OCI-LY7 (cell line): ENCODE data around the gene SMYD3. TPM values are rescaled to one million over a fixed set of nuclear protein-coding genes. Genes with fewer than 3 reads are reported as not detected.
"Not testable (repeated sequence)": the region's sequence is repeated elsewhere in the genome, so short reads cannot be mapped to it uniquely, and the experiment has no call there.

Experiments used
- BruUV-seq: library from RNA; stranded (reverse); fragments of 400-500 nt; replicated peaks from 2 replicates; lab custom pipeline; 2021; lab: Mats Ljungman, UMichigan
- CTCF ChIA-PET: fragments of 300-600 bp; sonication (Branson Sonifier 250); formaldehyde crosslinking; loops from one replicate; lab custom pipeline; 2022; ENCODE audit warnings: antibody characterized with exemption; ENCODE audit not compliant: unreplicated experiment; lab: Charles Lee
- POLR2A ChIA-PET: fragments of 300-600 bp; sonication (Branson Sonifier 250); formaldehyde crosslinking; loops from one replicate; lab custom pipeline; 2022; ENCODE audit warnings: antibody characterized with exemption; lab: Charles Lee
- DNase-seq: peaks from one replicate; pipeline ENCODE4 v3.0.0-alpha.2; 2015; ENCODE audit warnings: low spot score
- H2AFZ ChIP-seq: fragments of 200-600 bp; sonication (generic), shearing (Covaris generic); 2 replicates; pipeline ENCODE4 v1.6.1; 2014; ENCODE audit warnings: mild to moderate bottlenecking, antibody characterized with exemption, low read length, moderate library complexity
- H3K27ac ChIP-seq: fragments of 200-600 bp; sonication (generic); 2 replicates; pipeline ENCODE4 v1.5.1; 2014; ENCODE audit warnings: mixed run types, low read depth, mild to moderate bottlenecking, moderate library complexity, low read length, inconsistent platforms; ENCODE audit not compliant: poor library complexity, severe bottlenecking
- H3K36me3 ChIP-seq: fragments of 200-600 bp; sonication (generic); 2 replicates; pipeline ENCODE4 v1.6.1; 2014; ENCODE audit warnings: mild to moderate bottlenecking, antibody characterized with exemption, low read length, moderate library complexity, mixed read lengths; ENCODE audit not compliant: insufficient read depth
- H3K4me1 ChIP-seq: fragments of 200-600 bp; sonication (generic); 2 replicates; pipeline ENCODE4 v1.5.1; 2014; ENCODE audit warnings: mild to moderate bottlenecking, low read length; ENCODE audit not compliant: insufficient read depth, poor library complexity, severe bottlenecking
- H3K4me2 ChIP-seq: fragments of 200-600 bp; sonication (generic); 2 replicates; pipeline ENCODE4 v1.6.1; 2014; ENCODE audit warnings: mild to moderate bottlenecking, low read length
- H3K4me3 ChIP-seq: fragments of 200-600 bp; sonication (generic); 2 replicates; pipeline ENCODE4 v1.5.1; 2014; ENCODE audit warnings: mild to moderate bottlenecking, low read depth, low read length; ENCODE audit not compliant: poor library complexity, severe bottlenecking
- H3K79me2 ChIP-seq: fragments of 200-600 bp; sonication (generic); 2 replicates; pipeline ENCODE4 v1.6.1; 2016; ENCODE audit warnings: low read depth, mild to moderate bottlenecking, low read length, moderate library complexity, mixed read lengths; ENCODE audit not compliant: insufficient read depth
- H3K9me2 ChIP-seq: fragments of 200-600 bp; sonication (generic); 2 replicates; pipeline ENCODE4 v1.6.1; 2016; ENCODE audit warnings: mild to moderate bottlenecking, low read length, mixed read lengths; ENCODE audit not compliant: insufficient read depth
- H3K9me3 ChIP-seq: fragments of 200-600 bp; sonication (generic); 2 replicates; pipeline ENCODE4 v1.6.1; 2014; ENCODE audit warnings: mild to moderate bottlenecking, mixed run types, low read length, mixed read lengths
- H4K20me1 ChIP-seq: fragments of 200-600 bp; sonication (generic); 2 replicates; pipeline ENCODE4 v1.6.1; 2014; ENCODE audit warnings: mild to moderate bottlenecking, antibody characterized with exemption, low read length, moderate library complexity, mixed read lengths; ENCODE audit not compliant: insufficient read depth
- EZH2phosphoT487 ChIP-seq: fragments of 200-600 bp; sonication (generic); IDR thresholded peaks from 2 replicates; pipeline ENCODE4 v1.6.1; 2018; ENCODE audit warnings: low read depth, borderline replicate concordance, mild to moderate bottlenecking, mixed run types, antibody characterized with exemption, low read length, moderate library complexity, mixed read lengths
- intact Hi-C: fragments of 100-400 bp; cut with micrococcal nuclease; formaldehyde crosslinking; loops from one replicate; pipeline ENCODE4 v1.10.0; 2022; ENCODE audit not compliant: unreplicated experiment
- total RNA-seq, 2 experiments: library from RNA; depleted of rRNA in 1 of 2; stranded (reverse); fragments of >200 nt in 1 of 2; shearing (Covaris generic) in 1 of 2; gene quantifications; 2 replicates each; pipeline ENCODE4 v1.2.3, GENCODE V29; 2014 to 2022
- TF ChIP-seq, protein P1 (sequence below): fragments of 200-600 bp; sonication (generic); conservative IDR thresholded peaks from 2 replicates; pipeline ENCODE4 v1.5.1; 2014; ENCODE audit warnings: mild to moderate bottlenecking, antibody characterized with exemption, low read length, moderate library complexity, mixed read lengths

Gene SMYD3
- total RNA-seq, 2 experiments from 2014 or later, result 28.9 to 34.5 TPM

DNA sequence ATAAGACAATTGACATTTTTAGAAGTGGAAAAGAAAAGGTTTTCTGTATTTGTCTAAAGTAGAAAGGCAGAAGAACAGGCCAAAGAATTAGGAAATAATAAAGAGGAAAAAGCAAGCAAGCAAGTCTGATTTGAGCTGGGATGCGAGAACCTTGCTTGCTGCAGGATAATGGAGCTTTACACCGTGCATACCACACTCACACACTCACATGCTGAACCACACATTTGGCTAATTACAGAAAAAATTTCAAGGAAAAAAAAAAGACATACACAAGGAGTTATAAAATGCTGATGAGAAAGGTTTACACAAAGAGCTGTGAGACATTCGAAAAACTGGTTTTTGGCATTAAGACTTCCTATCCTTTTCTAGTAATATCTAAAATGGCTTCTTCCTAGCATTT lies 758.4 kb downstream of the SMYD3 start:
- TF ChIP-seq EZH2phosphoT487, result no peak
- TF ChIP-seq, protein P1, sequence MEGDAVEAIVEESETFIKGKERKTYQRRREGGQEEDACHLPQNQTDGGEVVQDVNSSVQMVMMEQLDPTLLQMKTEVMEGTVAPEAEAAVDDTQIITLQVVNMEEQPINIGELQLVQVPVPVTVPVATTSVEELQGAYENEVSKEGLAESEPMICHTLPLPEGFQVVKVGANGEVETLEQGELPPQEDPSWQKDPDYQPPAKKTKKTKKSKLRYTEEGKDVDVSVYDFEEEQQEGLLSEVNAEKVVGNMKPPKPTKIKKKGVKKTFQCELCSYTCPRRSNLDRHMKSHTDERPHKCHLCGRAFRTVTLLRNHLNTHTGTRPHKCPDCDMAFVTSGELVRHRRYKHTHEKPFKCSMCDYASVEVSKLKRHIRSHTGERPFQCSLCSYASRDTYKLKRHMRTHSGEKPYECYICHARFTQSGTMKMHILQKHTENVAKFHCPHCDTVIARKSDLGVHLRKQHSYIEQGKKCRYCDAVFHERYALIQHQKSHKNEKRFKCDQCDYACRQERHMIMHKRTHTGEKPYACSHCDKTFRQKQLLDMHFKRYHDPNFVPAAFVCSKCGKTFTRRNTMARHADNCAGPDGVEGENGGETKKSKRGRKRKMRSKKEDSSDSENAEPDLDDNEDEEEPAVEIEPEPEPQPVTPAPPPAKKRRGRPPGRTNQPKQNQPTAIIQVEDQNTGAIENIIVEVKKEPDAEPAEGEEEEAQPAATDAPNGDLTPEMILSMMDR, result no peak
- ChIA-PET CTCF (no interaction called here), POLR2A (no interaction called here)
- H4K20me1 ChIP-seq, result no peaks in the 10 kb centered on the region
- H3K9me2 ChIP-seq, result no peaks in the 10 kb centered on the region
- no peak overlapping the region for H3K4me2 ChIP-seq
- H3K27ac ChIP-seq, result no peak overlapping the region
- no peaks in the 10 kb centered on the region for H3K4me1 ChIP-seq
- H3K9me3 ChIP-seq, result no peaks in the 10 kb centered on the region
- H2AFZ ChIP-seq, result no peak overlapping the region
- no peaks in the 10 kb centered on the region for H3K79me2 ChIP-seq
- H3K4me3 ChIP-seq, result no peak overlapping the region
- no peak for DNase-seq
- intact Hi-C loops, result no loop called here
- BruUV-seq, result no TSS peak
- H3K36me3 ChIP-seq, result no peaks in the 10 kb centered on the region

DNA sequence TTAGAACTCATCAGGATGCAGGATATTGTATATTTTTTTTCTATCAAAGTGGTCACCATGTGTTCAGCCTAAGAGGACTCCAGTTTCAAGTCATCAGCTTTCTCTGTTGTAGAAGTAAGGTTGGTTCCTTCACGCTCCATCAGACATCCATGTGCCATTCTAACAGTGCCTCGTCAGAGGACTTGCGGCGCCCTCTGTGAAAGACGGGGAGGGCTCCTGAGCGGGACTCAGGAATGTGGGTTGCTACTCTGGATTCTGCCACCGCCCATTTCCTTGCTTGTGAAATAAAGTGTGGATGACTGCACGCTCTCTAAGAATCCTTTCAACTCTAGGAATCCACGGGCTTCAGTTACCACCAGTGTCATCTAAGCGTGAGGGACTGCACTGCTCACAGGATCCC lies 758.8 kb downstream of the SMYD3 start:
- POLR2A ChIA-PET, result no interaction called here

DNA sequence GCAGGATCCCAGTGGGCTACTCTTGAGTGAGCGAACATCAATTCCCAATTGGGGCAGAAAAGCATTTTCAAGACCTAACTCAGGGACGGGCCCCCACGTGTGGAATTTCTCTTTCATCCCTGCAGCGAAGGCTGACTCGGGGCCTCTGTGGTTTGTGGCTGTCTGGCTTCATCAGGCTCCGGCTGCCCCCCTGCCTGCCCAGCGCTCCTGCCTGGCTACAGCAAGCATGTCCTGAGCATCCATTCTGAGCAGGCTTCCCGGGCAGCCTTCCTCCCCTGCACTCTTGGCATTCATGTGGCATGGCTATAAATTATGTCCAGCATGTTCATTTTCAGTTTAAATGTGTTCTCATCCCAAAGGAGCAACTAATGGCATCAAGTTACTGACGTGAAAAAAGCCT lies 764.2 kb downstream of the SMYD3 start:
- intact Hi-C loops, result no loop called here

More for the DNA sequence above, 758.8 kb downstream of the SMYD3 start:
- intact Hi-C loops, result no loop called here
- no peak for DNase-seq
- no peak overlapping the region for H3K4me2 ChIP-seq
- no TSS peak for BruUV-seq
- no peak overlapping the region for H2AFZ ChIP-seq
- CTCF ChIA-PET, result no interaction called here
- H3K4me1 ChIP-seq, result no peaks in the 10 kb centered on the region
- no peaks in the 10 kb centered on the region for H4K20me1 ChIP-seq
- TF ChIP-seq, protein P1, result no peak
- TF ChIP-seq EZH2phosphoT487, result no peak
- no peaks in the 10 kb centered on the region for H3K9me2 ChIP-seq
- no peaks in the 10 kb centered on the region for H3K9me3 ChIP-seq
- no peaks in the 10 kb centered on the region for H3K79me2 ChIP-seq
- H3K36me3 ChIP-seq, result no peaks in the 10 kb centered on the region
- no peak overlapping the region for H3K27ac ChIP-seq
- no peak overlapping the region for H3K4me3 ChIP-seq

DNA sequence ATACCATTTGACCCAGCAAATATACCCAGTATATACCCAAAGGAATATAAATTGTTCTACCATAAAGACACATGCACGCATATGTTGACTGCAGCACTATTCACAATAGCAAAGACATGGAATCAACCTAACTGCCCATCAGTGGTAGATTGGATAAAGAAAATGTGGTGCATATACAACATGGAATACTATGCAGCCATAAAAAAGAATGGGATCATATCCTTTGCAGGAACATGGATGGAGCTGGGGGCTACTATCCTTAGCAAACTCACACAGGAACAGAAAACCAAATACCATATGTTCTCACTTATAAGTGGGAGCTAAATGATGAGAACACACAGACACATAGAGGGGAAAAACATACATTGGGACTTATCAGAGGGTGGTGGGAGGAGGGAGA lies 766.7 kb downstream of the SMYD3 start:
- H3K9me3 ChIP-seq, H3K36me3 ChIP-seq, H3K9me2 ChIP-seq, H3K4me1 ChIP-seq, intact Hi-C loops, H3K79me2 ChIP-seq, H4K20me1 ChIP-seq, CTCF ChIA-PET, H2AFZ ChIP-seq, H3K27ac ChIP-seq, DNase-seq, H3K4me2 ChIP-seq, H3K4me3 ChIP-seq, BruUV-seq: not testable (repeated sequence)
- POLR2A ChIA-PET, result interaction anchor here (1.1 to 1.9 kb wide), 2 partner anchors 9 to 14 kb away, joined by 3 to 6 read pairs; no protein-coding TSS in a partner anchor

More for the DNA sequence above, 764.2 kb downstream of the SMYD3 start:
- H2AFZ ChIP-seq, result no peak overlapping the region
- ChIA-PET CTCF (no interaction called here), POLR2A (no interaction called here)
- no peaks in the 10 kb centered on the region for H3K79me2 ChIP-seq
- no peaks in the 10 kb centered on the region for H3K4me1 ChIP-seq
- H3K4me3 ChIP-seq, result no peak overlapping the region
- no peaks in the 10 kb centered on the region for H3K36me3 ChIP-seq
- no TSS peak for BruUV-seq
- no peaks in the 10 kb centered on the region for H3K9me2 ChIP-seq
- no peaks in the 10 kb centered on the region for H3K9me3 ChIP-seq
- H3K4me2 ChIP-seq, result no peak overlapping the region
- H4K20me1 ChIP-seq, result no peaks in the 10 kb centered on the region
- H3K27ac ChIP-seq, result no peak overlapping the region
- TF ChIP-seq EZH2phosphoT487, result no peak
- TF ChIP-seq, protein P1, result no peak
- no peak for DNase-seq
